Fibroblast of skin of abdomen (primary cell): ENCODE measurements around the gene FOXB1.

Experiments
- DNase-seq: peaks from one replicate; pipeline ENCODE4 v3.0.0-alpha.2; 2013

The FOXB1 gene

GRCh38 chr15:59998950-59999611 lies 5.0 kb upstream of the FOXB1 start:
- DNase-seq: no peak

GRCh38 chr15:59999612-60000112 lies 4.4 kb upstream of the FOXB1 start:
- DNase-seq: no peak

DNA sequence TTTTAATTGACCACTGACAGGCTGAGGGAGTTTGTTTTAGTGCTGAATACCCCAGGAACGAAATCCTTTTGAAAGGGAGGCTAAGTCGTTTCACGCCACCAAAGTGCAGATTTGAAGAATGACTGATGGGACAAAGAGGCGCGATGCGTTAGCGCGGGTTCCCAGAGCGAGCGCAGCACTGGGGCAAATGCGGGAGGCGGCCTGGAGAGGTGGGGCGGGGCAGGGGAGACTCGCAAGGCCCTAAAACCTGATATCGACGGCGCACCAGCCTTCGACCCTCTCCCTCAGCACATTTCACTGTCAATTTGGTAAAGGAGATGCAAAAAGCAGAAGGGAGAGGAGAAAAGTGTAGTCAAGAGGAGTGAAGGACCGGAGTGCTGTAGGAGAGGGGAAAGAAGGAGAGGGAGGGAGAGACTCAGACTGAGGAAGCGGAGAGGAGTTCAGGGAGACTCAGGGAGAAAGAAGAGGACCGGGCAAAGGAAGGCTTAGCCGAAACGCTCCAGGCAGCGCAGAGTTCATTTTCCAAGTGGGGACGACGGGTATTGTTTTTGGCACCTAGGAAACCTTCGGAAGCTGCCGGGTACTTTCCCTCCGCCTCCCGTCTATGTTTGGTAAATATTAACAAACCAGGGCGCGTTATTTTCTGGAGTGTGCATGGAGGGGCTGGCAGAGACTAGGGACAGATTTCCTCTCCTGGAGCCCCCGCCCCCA lies 3.8 kb upstream of the FOXB1 start:
- no peak for DNase-seq

DNA sequence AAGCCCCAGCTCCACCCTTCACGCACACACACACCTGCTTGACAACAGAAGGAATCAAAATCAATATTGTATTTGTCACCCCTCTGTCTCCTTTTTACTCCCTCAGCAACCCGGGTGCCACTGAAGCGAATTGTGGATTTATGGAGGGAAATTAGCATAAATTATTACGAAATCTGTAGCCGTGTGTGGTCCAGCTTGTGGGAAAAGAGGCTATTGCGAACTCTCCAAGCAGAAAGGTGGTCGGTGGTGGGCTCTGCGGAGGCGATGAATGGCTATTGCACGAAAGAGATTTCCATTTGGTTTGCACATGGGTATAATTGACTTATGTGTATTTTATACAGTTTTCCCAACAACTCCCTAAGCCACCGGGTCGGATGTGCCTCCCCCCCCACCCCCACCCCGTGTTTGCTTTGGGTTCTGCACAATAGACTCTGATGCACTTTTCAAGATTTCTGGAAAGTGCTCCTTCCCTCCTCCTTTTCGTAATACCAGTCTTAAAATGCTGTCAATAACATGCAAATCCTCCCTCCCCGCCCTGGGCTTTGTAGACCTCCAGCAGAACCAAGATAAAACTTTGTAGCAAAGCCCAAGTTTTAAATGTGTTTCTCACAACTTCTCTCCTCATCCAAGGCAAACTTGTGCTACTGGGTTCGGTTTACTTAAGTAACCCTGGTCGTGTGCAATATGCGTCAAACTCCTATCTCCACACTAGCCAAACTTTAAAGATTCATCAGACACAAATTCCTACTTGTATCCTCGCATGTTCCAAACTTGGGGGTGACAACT lies 3.1 kb upstream of the FOXB1 start:
- no peak for DNase-seq

DNA sequence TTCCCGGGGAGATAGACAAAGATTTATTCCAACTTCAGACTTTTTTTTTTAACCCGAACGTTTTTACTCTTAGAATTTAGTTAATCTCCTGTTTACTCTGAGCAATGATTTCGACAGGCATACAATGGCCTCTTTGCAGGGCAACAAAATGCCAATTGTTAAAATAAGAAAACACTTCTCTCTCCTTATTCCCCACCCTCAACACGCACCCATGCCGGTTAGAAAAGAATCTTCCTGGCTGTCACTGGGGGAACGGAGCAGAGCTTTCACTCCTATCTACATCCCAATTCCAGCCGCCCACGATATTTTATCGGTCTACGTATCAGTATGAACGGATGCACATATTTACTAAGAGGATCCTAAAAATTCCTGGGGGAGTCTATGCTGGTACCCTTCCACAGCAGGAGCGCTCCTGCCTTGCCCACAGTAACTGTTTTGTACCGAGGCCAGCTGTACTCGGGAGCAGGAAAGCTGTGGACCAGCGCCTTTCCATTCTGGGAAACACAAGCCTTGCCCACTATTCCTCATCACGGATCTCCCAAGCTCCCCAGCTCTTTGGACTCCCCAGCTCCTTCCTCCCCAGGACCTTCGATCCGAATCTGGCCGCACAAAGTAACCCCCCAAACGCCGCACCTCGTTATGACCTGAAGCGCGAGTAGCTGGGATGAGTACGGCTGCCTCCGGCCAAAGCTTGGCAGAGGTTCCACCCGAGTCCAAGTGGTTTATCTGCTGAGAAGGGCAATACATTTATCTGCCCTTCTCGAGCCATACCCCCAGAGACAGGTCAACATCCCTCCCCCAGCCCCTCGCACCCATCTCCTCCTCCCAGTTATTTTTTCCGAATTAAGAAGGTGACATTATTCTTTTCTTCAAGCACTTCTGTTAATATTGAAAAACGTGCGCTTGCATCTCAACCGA lies 2.2 kb upstream of the FOXB1 start:
- DNase-seq: no peak

GRCh38 chr15:60002528-60003218 lies 1.4 kb upstream of the FOXB1 start:
- no peak for DNase-seq

DNA sequence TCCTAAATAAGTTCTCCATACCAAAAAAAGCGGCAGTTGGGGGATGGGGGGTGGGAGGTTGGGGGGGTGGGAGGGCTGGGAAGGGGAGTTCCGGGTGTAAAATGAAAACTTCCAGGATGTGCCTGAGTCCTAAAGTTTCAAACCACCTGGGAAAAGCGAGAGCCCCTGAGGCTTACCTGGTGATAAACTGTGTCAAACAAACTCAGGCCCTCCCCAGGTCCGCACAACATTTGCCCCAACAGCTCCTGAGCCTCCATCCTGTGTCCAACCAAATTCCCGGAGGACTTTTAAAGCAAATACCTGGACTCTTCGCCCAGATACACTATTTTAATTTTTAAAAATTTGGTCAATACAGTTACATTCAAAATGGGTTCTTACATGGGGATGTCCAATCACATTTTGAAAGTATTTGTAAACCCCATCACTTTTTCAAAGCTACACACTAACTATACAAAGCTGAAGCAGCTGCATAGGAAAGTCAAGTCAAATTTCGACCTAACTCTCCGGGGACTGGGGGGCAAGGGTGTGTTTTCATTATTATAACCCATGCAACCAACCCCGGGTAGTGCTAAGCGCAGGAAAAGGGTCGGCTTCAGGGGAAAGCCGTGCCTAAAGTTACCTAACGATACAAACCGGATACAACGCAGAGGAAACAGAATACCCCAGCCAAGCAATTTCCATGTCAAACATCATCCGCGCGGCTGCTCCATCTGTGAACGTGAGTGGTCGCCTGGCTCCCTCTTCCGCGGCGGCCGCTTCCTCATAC lies 685 bp upstream of the FOXB1 start:
- no peak for DNase-seq

GRCh38 chr15:60004846-60005351 lies 788 bp downstream of the FOXB1 start:
- no peak for DNase-seq

- no peak for DNase-seq
Measured at GRCh38 chr15:60005352-60006202, 1.5 kb downstream of the FOXB1 start.

DNA sequence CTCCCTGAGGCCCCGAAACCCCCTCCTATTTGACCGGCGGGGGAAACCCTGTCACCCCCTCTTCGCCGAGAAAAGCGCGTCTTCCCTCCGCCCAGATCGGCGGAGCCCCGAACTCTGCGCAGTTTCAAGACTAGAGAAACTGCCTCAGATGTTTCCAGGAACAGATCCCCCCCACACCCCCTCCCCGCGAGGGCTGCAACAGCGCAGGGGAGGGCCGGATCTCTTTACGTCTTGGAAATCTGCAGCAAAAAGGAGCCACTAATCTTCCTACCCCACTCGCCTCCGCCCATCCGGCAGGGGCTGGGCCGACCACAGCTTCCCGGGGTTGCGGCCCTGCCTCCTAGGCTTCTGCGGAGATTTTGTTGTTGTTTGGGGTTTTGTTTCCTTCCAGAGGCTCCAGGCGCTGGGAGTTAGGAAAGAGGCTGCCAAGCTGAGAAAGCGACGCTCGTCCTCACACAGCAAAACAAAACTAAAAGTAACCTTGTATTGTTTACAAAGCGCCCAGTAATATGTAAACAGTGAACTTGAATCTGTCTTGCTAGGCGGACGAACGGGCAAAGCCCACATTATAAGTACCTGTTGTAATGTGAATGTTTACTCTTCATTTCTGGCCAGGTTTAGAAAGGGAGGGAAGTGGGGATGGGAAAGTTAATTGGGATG lies 2.2 kb downstream of the FOXB1 start:
- DNase-seq: no peak

DNA sequence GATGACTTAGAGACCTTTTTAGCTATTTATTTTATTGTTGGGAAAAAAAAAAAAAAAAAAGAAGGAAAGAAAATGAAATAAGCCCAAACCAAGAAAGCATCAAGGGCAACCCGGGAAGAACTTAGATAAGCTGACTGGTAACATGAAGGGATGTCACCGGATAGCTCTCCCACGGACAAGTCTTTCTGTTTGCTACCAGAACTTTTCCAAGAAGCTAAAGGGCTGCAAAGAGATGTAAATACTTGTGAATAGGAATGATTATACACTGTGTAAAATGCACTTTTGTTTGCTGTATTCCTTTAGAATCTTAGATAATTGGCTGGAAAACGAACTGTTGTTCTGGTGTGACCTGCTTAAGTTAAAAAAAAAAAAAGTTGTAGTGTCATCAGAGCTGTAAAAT lies 2.8 kb downstream of the FOXB1 start:
- no peak for DNase-seq

DNA sequence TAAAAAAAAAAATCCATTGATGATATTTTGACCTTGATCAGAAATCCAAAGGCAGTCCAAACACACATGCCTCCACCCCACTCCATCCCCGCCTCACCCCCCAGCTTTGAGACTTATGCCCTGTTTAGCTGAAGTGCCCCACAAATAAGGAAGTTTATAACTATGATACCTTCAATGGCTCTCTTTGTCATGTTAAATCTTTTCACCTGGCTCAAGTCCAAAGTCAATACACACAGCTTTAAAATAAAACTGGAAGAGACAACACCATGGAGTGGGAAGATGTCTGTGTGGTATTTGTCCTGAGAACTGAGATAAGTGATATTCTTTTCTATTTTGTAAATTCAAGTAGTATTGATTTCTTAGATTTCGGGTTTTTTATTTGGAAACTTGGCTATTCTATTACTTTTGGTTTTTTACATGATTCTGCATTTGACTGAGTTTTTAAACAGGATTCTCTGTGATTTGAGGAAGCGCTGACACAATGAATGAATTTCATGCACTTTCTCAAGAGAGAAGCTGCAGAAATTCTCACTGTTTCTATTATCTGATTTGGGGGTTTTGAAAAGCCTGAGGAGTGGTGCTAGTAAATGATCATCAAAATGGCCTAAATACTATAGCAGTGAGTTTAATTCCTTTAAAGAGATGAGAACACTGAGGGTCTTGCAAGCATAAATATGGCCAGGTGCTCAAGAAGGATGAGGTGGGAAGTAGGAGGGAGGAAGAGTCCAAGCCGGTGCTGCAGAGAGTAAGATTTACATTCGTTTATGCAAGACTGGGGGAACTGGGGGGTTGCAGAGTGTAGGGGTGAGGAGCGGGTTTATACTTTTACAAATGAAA lies 5.2 kb downstream of the FOXB1 start:
- no peak for DNase-seq

GRCh38 chr15:60009980-60010732 lies 6.0 kb downstream of the FOXB1 start:
- no peak for DNase-seq

GRCh38 chr15:60010858-60011257 lies 6.7 kb downstream of the FOXB1 start:
- no peak for DNase-seq

DNA sequence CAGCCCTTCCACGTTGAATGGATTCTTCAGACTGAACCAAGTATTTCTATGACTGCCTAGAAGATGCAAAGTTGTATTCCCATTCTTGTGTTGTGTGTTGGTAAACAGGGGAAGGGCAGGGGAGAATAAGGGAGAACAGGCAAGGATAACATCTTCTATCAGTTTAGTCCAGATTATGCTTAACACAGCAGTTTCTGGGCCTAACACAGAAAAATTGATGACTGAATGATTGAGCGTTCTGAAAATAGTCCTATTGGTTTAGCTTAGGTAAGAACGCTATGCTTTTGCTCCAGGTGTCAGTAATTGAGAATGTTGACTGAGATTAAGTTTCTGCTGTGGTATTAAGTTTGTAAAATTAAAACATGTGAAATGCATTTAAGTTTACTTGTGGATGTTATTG lies 8.6 kb downstream of the FOXB1 start:
- no peak for DNase-seq

DNA sequence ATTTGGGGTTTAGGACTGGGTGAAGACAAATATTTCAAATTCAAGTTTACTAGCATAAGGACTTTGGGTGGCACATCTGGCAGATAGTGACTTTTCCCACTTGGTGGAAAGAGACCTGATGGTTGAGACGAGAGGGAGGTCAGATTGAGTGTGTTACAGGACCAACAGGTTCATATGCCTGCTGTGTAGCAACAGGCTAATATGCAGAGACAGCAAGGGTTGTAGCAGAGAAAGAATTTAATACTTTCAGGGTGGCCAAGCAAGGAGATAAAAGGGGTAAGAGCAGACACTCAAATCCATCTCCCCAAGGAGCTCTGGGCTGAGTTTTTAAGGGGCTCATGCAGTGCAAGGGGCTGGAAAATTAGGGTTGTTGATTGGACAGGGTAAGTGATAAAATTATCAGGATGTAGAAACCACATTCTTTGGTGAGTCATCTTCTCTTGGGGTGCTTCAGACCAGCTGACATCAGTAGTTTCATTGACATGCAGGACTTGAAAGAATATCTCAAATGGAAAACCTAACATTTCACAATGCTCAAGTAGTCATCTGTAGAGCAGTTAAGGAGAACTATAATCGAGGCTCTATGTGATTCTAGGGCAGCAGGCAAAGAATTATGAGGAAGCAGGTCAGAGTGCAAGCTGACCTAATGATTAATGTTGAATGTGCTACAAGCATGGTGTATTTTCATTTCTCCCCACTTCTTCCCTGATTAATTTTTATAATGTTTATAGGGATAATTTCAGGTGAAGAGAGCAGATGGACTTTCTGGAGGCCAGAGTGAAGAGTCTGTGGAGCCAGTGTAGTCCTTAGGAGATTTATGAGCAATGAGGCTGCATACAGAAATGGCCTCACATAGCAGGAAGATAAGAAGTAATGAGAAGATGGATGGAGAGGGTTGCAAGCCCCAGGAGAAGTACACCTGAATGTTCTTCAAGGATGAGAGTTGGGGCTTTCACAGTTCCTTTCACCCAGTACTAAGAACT lies 13.7 kb downstream of the FOXB1 start:
- DNase-seq: no peak
